Measurements from ENCODE around the gene CCDC191.

- TF ChIP-seq CTCF (IDR thresholded peaks at IDR 0.05) (no peak), POLR2A (IDR thresholded peaks at IDR 0.05) (no peak), EP300 (IDR thresholded peaks at IDR 0.05) (no peak)
Observed at GRCh38 chr3:114025451-114025850, 30.9 kb downstream of the CCDC191 start.
